KMS-11 (cell line): ENCODE results near the gene TPGS2.

Experiments
- H2AFZ ChIP-seq: fragments of 200-600 bp; sonication (generic); 2 replicates; pipeline ENCODE4 v1.6.1; 2016; ENCODE audit warnings: antibody characterized with exemption, mixed run types, low read depth
- H3K27ac ChIP-seq: fragments of 200-600 bp; sonication (generic); 2 replicates; pipeline ENCODE4 v1.6.1; 2016; ENCODE audit warnings: mild to moderate bottlenecking, mixed run types
- H3K27me3 ChIP-seq: fragments of 200-600 bp; sonication (generic); 2 replicates; pipeline ENCODE4 v1.6.1; 2017; ENCODE audit warnings: mild to moderate bottlenecking, low read depth, mixed run types, moderate library complexity; ENCODE audit not compliant: insufficient read depth
- H3K36me3 ChIP-seq: fragments of 200-600 bp; sonication (generic); 2 replicates; pipeline ENCODE4 v1.6.1; 2017; ENCODE audit warnings: mild to moderate bottlenecking, mixed run types; ENCODE audit not compliant: insufficient read depth
- H3K4me1 ChIP-seq: fragments of 200-600 bp; sonication (generic); 2 replicates; pipeline ENCODE4 v1.6.1; 2016; ENCODE audit warnings: mild to moderate bottlenecking, low read depth, mixed run types; ENCODE audit not compliant: poor library complexity, severe bottlenecking
- H3K4me2 ChIP-seq: fragments of 200-600 bp; sonication (generic); 2 replicates; pipeline ENCODE4 v1.7.0; 2016; ENCODE audit warnings: mild to moderate bottlenecking, mixed run types
- H3K4me3 ChIP-seq: fragments of 200-600 bp; sonication (generic); IDR thresholded peaks from 2 replicates; pipeline ENCODE4 v1.6.1; 2017; ENCODE audit warnings: low read depth, low read length, mixed read lengths; ENCODE audit not compliant: insufficient read depth
- H3K79me2 ChIP-seq: fragments of 200-600 bp; sonication (generic); 2 replicates; pipeline ENCODE4 v1.6.1; 2016; ENCODE audit warnings: low read depth, mixed run types; ENCODE audit not compliant: insufficient read depth
- H3K9ac ChIP-seq: fragments of 200-600 bp; sonication (generic); 2 replicates; pipeline ENCODE4 v1.6.1; 2016; ENCODE audit warnings: mild to moderate bottlenecking, mixed run types
- H4K20me1 ChIP-seq: fragments of 200-600 bp; sonication (generic); 2 replicates; pipeline ENCODE4 v1.6.1; 2016; ENCODE audit warnings: mild to moderate bottlenecking, mixed run types; ENCODE audit not compliant: insufficient read depth
- CTCF ChIP-seq: fragments of 200-600 bp; sonication (generic); conservative IDR thresholded peaks from 2 replicates; pipeline ENCODE4 v1.6.1; 2017; ENCODE audit warnings: low read depth, mild to moderate bottlenecking, antibody characterized with exemption, low read length, moderate library complexity, mixed read lengths

The TPGS2 gene

GRCh38 chr18:36760598-36760997, 68.2 kb downstream of the TPGS2 start:
- no peak for TF ChIP-seq CTCF
- no peaks in the 10 kb centered on the region for H3K36me3 ChIP-seq
- no peaks in the 10 kb centered on the region for H3K4me1 ChIP-seq
- H3K4me3 ChIP-seq, result no peak overlapping the region
- H3K79me2 ChIP-seq, result no peaks in the 10 kb centered on the region
- no peaks in the 10 kb centered on the region for H3K27me3 ChIP-seq
- H4K20me1 ChIP-seq, result no peaks in the 10 kb centered on the region
- no peak overlapping the region for H3K4me2 ChIP-seq
- H2AFZ ChIP-seq, result no peak overlapping the region
- H3K9ac ChIP-seq, result no peak overlapping the region
- no peak overlapping the region for H3K27ac ChIP-seq

- H3K79me2 ChIP-seq, result no peaks in the 10 kb centered on the region
- H4K20me1 ChIP-seq, result no peaks in the 10 kb centered on the region
- no peak overlapping the region for H3K27ac ChIP-seq
- H2AFZ ChIP-seq, result no peak overlapping the region
- H3K27me3 ChIP-seq, result no peaks in the 10 kb centered on the region
- H3K4me2 ChIP-seq, result no peak overlapping the region
- no peak overlapping the region for H3K9ac ChIP-seq
- no peaks in the 10 kb centered on the region for H3K4me1 ChIP-seq
- H3K36me3 ChIP-seq, result no peaks in the 10 kb centered on the region
- H3K4me3 ChIP-seq, result no peak overlapping the region
- no peak for TF ChIP-seq CTCF
Observed at GRCh38 chr18:36759167-36759776, 69.5 kb downstream of the TPGS2 start.

- H3K4me3 ChIP-seq, result no peak overlapping the region
- no peak overlapping the region for H3K4me2 ChIP-seq
- H3K27me3 ChIP-seq, result no peaks in the 10 kb centered on the region
- H3K79me2 ChIP-seq, result no peaks in the 10 kb centered on the region
- H4K20me1 ChIP-seq, result no peaks in the 10 kb centered on the region
- TF ChIP-seq CTCF, result no peak
- H2AFZ ChIP-seq, result no peak overlapping the region
- H3K9ac ChIP-seq, result no peak overlapping the region
- H3K4me1 ChIP-seq, result no peaks in the 10 kb centered on the region
- H3K27ac ChIP-seq, result no peak overlapping the region
- no peaks in the 10 kb centered on the region for H3K36me3 ChIP-seq
Observed at GRCh38 chr18:36758623-36759022, 70.2 kb downstream of the TPGS2 start.

- Histone ChIP-seq H3K9ac (no peak overlapping the region), H3K4me3 (no peak overlapping the region), H4K20me1 (no peaks in the 10 kb centered on the region), H3K36me3 (no peaks in the 10 kb centered on the region), H3K4me2 (no peak overlapping the region), H3K27me3 (no peaks in the 10 kb centered on the region), H2AFZ (no peak overlapping the region), H3K27ac (no peak overlapping the region), H3K79me2 (no peaks in the 10 kb centered on the region), H3K4me1 (no peaks in the 10 kb centered on the region)
- TF ChIP-seq CTCF, result no peak
Observed at GRCh38 chr18:36757991-36758390, 70.8 kb downstream of the TPGS2 start.
